ENCODE measurements around the gene FOXD2.

Gene FOXD2

DNA sequence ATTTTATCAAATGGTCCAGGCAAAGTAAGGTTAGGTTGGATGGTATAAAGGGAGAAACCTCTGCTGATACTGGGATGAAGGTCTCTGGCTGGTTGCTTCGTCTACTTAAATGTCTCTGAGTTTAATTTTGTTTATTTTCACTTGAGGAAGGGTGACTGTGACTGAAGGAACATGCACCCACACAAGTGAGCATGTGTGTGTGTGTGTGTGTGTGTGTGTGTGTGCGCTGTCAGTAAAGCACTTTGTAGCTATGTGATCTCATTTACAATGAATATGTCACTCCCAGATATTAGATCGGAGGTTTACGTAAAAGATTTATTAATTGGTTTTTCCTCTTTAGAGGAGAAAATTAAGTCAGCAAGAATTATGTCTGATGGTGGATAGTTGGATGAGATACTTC is 4.4 kb downstream of the FOXD2 start:
- in situ Hi-C loops (cut with MboI; ENCODE audit: low sequenced_read_pairs, unreplicated experiment): loop anchor here (10.0 kb wide), 1 partner anchor 263 kb away; no protein-coding TSS in a partner anchor
- TF ChIP-seq, protein P1, sequence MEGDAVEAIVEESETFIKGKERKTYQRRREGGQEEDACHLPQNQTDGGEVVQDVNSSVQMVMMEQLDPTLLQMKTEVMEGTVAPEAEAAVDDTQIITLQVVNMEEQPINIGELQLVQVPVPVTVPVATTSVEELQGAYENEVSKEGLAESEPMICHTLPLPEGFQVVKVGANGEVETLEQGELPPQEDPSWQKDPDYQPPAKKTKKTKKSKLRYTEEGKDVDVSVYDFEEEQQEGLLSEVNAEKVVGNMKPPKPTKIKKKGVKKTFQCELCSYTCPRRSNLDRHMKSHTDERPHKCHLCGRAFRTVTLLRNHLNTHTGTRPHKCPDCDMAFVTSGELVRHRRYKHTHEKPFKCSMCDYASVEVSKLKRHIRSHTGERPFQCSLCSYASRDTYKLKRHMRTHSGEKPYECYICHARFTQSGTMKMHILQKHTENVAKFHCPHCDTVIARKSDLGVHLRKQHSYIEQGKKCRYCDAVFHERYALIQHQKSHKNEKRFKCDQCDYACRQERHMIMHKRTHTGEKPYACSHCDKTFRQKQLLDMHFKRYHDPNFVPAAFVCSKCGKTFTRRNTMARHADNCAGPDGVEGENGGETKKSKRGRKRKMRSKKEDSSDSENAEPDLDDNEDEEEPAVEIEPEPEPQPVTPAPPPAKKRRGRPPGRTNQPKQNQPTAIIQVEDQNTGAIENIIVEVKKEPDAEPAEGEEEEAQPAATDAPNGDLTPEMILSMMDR (IDR thresholded peaks at IDR 0.05; ENCODE audit: borderline replicate concordance, control extremely low read depth, extremely low read depth, insufficient read depth, missing control alignments): no peak
- DNase-seq (ENCODE audit: low spot score): no peak

- DNase-seq (ENCODE audit: low spot score): no peak
- TF ChIP-seq, protein P1 (IDR thresholded peaks at IDR 0.05; ENCODE audit: borderline replicate concordance, control extremely low read depth, extremely low read depth, insufficient read depth, missing control alignments): no peak
- in situ Hi-C loops (cut with MboI; ENCODE audit: low sequenced_read_pairs, unreplicated experiment): loop anchor here (10.0 kb wide), 1 partner anchor 262 kb away; no protein-coding TSS in a partner anchor
Measured at GRCh38 chr1:47442842-47443529, 5.1 kb downstream of the FOXD2 start.

GRCh38 chr1:47443530-47444296 is 5.9 kb downstream of the FOXD2 start:
- in situ Hi-C loops (cut with MboI; ENCODE audit: low sequenced_read_pairs, unreplicated experiment): loop anchor here (10.0 kb wide), 1 partner anchor 261 kb away; no protein-coding TSS in a partner anchor
- TF ChIP-seq, protein P1 (IDR thresholded peaks at IDR 0.05; ENCODE audit: borderline replicate concordance, control extremely low read depth, extremely low read depth, insufficient read depth, missing control alignments): no peak
- DNase-seq (ENCODE audit: low spot score): no peak

- in situ Hi-C loops (cut with MboI; ENCODE audit: low sequenced_read_pairs, unreplicated experiment): loop anchor here (10.0 kb wide), 1 partner anchor 261 kb away; no protein-coding TSS in a partner anchor
- no peak for DNase-seq (ENCODE audit: low spot score)
- TF ChIP-seq, protein P1 (IDR thresholded peaks at IDR 0.05; ENCODE audit: borderline replicate concordance, control extremely low read depth, extremely low read depth, insufficient read depth, missing control alignments): no peak
Measured at GRCh38 chr1:47444297-47444561, 6.4 kb downstream of the FOXD2 start.

GRCh38 chr1:47444562-47445465 is 7.0 kb downstream of the FOXD2 start:
- TF ChIP-seq, protein P1 (IDR thresholded peaks at IDR 0.05; ENCODE audit: borderline replicate concordance, control extremely low read depth, extremely low read depth, insufficient read depth, missing control alignments): no peak
- DNase-seq (ENCODE audit: low spot score): peak; percentile 45
- in situ Hi-C loops (cut with MboI; ENCODE audit: low sequenced_read_pairs, unreplicated experiment): loop anchor here (10.0 kb wide), 1 partner anchor 260 kb away; no protein-coding TSS in a partner anchor

Data from GM13976 (cell line).